ENCODE results near the gene CBLC.

The CBLC gene

DNA sequence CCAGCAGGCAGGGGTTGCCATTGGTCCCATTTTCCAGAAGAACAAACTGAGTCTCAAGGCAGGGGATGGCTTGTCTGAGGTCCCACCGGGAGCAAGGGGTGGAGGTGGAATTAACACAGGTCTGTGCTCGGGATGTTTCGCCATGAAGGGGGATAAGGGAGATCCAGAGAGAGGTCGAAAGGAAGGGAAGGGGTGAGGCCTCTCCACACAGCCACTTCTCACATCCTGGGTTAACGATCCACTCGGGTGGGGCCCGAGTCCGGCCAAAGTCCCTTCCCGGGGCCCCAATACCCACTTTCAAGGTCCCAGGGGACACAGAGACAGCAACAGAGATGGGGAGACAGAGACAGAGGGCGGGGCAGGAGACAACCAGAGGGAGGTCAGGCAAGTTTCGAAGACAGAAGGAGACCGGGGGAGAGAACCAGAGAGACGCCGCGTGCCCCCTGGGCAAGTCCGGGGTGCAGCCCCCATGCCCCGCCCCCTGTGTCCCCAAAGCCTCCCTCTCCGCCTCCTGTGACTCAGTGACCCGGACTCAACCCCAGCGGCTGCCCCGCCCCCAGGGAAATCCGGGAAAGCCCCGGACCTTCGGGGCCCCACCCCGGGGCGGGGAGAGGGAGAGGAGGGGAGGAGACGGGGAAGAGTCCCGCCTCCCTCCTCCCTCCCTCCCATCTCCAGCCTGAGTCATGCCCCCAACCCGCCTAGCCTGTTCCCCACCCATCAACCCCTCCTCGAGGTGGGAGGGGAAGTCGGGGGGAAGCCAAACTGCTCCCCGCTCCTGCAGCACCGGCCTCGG, 30.5 kb upstream of the CBLC start:
- peak; percentile 49 to 87 (median 72) for DNase-seq

DNA sequence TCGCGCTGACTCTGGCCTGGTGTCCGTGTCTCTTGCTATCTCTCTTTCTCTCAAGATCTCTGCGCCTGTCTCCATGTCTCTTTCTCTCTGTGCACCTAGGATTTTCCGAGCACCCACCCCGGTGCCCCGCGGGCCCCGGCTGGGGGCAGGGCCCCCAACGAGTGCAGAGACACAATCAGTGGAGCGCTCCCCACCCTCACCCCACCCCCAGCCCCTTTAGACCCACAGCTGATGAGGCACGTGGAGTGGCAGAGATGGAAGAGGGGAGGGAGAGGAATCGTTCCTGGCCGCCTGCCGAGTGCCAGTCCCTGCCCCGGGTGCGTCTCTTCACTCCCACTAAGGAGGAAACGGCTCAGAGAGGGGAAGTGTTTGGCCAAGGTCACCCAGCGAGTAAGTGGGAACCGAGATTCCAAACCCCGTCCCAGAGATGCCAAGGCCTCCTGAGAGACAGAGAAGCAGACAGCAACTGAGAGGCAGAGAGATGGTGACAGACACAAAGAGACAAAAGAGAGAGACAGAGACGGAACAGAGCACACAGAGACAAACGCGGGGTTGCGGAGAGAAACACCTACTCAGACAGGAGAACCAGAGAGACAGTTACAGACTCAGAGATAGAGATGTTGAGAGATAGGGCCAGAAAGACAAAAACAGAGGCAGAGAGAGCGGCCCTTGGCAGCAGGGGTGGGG, 29.8 kb upstream of the CBLC start:
- DNase-seq: peak in 5 of 6 experiments; percentile 40 to 66 (median 60)

DNA sequence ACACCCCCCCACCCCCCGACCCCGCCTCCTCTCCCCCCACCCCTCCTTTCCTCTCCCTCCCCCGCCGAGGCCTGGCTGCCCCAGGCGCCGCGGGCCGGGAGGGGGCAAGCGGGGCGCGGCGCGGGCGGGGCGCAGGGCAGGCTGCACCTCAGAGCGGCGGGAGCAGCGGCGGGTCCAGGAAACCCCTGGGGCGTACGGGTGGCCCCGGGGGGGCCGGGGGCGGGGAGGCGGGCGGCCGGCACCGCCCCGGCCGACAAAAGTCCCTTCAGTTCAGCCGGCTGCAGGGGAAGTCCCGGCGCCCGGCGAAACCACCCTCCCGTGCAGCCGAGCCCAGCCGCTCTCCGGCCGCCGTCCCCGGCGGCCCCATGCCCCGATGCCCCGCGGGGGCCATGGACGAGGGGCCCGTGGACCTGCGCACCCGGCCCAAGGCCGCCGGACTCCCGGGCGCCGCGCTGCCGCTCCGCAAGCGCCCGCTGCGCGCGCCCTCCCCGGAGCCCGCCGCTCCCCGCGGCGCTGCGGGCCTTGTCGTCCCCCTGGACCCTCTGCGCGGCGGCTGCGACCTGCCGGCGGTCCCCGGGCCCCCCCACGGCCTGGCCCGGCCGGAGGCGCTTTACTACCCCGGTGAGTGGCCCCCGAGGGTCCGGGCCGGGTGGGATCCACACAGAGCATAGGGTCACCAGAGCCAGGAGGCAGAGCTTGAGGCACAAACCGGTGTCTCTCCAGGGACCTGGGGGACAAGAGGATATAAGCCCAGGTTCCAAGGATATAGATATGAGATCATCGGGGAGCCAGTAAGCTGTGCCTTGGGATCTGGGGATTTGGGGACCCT, 29.1 kb upstream of the CBLC start, which contains the start of gene BCL3:
Gene BCL3 (plus strand): TSS at position 283 of the 829 bp plus-strand sequence. CDS start 83 bp downstream, at position 366.
- DNase-seq: peak in 5 of 6 experiments; percentile 41 to 66 (median 54)

GRCh38 chr19:44749292-44749691, 28.4 kb upstream of the CBLC start:
- peak in 1 of 6 experiments; percentile 36 for DNase-seq

GRCh38 chr19:44749994-44750393, 27.7 kb upstream of the CBLC start:
- DNase-seq: no peak

GRCh38 chr19:44752123-44752815, 25.4 kb upstream of the CBLC start:
- no peak for DNase-seq

DNA sequence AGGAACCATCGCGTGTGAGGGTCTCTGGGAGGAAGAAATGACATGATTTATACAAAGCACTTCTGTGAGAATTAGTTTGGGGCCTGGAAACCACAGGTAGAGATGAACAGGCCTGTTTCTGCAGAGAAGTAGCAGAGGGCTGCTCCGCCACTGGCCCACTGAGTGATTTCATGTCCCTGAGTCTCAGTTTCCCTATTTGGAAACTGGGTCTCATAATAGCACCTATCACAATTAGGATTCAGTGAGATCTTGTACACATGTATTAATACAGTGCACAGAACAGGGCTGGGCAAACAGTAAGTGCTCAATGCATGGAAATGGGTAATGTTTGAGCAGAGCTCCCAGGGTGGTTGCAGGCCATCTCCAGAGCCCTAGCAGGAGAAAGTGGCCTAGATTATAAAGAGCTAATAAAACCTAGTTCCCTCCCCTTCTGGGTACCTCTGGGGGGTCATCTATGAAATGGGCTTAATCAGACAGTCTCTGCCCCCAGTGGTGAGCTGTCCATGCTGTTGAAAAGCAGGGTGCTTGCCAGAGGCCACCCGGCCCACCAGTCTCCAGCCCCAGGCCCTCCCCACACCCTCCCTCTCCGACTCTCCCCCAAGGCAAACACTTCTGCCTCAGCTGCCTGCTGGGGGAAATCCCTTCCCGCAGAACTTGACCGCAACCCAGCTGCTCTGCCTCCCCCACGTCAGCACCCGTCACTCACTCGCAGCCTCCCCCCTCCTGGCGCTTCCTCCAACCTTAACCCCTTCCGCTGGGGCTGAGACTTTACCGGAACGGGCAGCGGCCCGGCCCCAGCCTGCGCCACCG, 24.7 kb upstream of the CBLC start:
- DNase-seq: peak; percentile 84 to 94 (median 92)

DNA sequence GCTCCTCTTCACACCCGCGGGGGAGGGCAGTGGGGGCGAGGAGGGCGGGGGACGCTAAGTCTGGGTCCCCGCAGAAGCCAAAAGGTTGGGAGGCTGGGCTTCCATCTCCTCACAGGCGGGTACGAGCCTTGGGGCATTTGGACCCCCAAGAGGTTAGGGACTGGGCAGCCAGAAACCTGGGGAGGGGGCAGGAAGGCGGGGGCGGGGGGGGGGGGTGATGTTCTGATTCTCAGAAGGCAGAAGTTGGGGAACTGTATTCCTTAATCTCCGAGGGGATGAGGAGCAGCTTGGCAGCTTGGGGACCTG, 24.1 kb upstream of the CBLC start:
- DNase-seq: peak in 1 of 6 experiments; percentile 75

GRCh38 chr19:44753932-44754749, 23.5 kb upstream of the CBLC start:
- peak in 5 of 6 experiments; percentile 45 to 69 (median 57) for DNase-seq

GRCh38 chr19:44754750-44755080, 23.0 kb upstream of the CBLC start:
- DNase-seq: peak in 1 of 6 experiments; percentile 17

GRCh38 chr19:44755219-44755618, 22.5 kb upstream of the CBLC start:
- no peak for DNase-seq

- no peak for DNase-seq
Measured at GRCh38 chr19:44756089-44756562, 21.6 kb upstream of the CBLC start.

- DNase-seq: no peak
Measured at GRCh38 chr19:44757057-44757734, 20.5 kb upstream of the CBLC start.

DNA sequence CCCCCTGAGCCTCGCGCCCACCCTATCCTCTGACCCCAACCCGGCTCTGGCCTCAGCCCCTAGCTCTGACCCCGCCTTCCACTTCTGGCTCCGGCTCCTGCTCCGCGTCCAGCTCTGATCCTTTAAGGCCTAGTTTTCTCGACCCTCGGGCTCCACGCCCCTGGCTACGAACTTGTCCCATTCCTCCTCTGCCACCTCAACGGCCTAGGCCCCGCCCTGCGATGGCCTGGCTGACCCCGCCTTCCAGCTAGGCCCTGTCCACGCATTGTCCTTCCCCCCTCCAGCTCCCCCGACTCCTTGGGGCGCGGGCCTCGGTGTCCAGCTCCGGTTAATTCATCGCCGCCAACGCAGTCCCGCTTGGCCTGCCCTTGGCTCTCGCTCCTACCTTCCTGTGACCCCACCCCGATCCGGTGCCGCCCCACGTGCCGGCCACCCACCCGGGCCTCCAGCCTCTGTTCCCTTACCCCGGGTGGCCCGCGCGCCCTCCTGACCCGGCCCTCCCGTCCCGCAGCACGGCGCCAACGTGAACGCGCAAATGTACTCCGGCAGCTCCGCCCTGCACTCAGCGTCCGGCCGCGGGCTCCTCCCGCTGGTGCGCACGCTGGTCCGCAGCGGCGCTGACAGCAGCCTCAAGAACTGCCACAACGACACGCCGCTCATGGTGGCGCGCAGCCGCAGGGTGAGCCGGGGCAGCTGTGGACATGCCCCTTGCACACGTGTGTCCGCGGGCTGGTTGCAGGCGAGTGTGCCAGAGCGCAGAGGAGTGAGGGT, 19.8 kb upstream of the CBLC start:
- DNase-seq: no peak

GRCh38 chr19:44758596-44758995, 19.1 kb upstream of the CBLC start:
- no peak for DNase-seq

GRCh38 chr19:44759083-44759804, 18.4 kb upstream of the CBLC start:
- DNase-seq: no peak

DNA sequence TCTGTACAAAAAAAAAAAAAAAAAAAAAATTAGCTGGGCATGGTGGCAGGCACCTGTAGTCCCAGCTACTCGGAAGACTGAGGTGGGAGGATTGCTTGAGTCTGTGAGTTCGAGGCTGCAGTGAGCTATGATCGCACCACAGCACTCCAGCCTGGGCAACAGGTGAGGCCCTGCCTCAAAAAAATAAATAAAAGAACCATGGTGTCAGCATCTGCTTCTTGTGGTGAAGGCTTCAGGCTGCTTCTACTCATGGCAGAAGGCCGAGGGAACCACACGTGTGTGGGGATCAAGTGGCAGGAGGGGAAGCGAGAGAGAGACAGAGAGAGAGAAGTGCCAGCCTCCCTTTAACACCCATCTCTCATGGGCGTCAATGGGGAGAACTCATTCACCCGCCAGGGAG, 15.7 kb upstream of the CBLC start:
- DNase-seq: no peak

- no peak for DNase-seq
Measured at GRCh38 chr19:44765033-44765948, 12.4 kb upstream of the CBLC start.
